OCI-LY1 (cell line): ENCODE data around the gene CYP2W1.

Experiments used
- EZH2 ChIP-seq: fragments of 200-600 bp; sonication (generic), shearing (Covaris generic); IDR thresholded peaks from 2 replicates; pipeline ENCODE4 v1.8.0; 2017; ENCODE audit warnings: borderline replicate concordance, mixed run types, mild to moderate bottlenecking, antibody characterized with exemption, low read length, moderate library complexity, mixed read lengths
- TF ChIP-seq, protein P1 (sequence below): fragments of 200-600 bp; sonication (generic), shearing (Covaris generic); IDR thresholded peaks from 2 replicates; pipeline ENCODE4 v1.5.1; 2017; ENCODE audit warnings: mild to moderate bottlenecking, antibody characterized with exemption, low read length, moderate library complexity, mixed read lengths

DNA sequence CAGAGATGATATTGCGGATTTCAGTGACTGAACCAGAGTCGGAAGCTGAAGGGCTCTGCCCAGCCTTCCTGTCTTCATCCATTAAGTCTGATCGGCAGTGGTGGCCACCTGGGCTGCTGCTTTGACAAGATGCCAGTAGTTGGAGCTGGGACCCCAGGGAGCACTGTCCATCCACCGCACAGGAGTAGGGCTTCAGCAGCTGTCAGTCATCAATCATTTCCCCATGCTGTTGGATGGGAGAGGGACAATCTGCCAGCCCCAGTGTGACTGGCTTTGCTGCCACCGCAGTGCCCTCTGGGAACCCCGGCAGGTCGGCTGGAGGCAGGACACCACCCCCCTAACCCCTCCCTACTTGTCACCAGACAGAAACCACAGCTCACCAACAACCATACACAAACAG lies 38.4 kb downstream of the CYP2W1 start:
- TF ChIP-seq, protein P1, sequence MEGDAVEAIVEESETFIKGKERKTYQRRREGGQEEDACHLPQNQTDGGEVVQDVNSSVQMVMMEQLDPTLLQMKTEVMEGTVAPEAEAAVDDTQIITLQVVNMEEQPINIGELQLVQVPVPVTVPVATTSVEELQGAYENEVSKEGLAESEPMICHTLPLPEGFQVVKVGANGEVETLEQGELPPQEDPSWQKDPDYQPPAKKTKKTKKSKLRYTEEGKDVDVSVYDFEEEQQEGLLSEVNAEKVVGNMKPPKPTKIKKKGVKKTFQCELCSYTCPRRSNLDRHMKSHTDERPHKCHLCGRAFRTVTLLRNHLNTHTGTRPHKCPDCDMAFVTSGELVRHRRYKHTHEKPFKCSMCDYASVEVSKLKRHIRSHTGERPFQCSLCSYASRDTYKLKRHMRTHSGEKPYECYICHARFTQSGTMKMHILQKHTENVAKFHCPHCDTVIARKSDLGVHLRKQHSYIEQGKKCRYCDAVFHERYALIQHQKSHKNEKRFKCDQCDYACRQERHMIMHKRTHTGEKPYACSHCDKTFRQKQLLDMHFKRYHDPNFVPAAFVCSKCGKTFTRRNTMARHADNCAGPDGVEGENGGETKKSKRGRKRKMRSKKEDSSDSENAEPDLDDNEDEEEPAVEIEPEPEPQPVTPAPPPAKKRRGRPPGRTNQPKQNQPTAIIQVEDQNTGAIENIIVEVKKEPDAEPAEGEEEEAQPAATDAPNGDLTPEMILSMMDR = no peak
- no peak for TF ChIP-seq EZH2
